SK-N-SH treated with all-trans-retinoic acid at 6 μM for 48 hours (cell line): ENCODE results near the gene MCEMP1.

Experiments used
- ARNTL ChIP-seq: fragments of 450-650 bp; formaldehyde crosslinking; IDR thresholded peaks from 2 replicates; pipeline ENCODE4 v1.5.0; 2020; ENCODE audit warnings: low read depth, mild to moderate bottlenecking, moderate library complexity, borderline replicate concordance
- ESRRG ChIP-seq: fragments of 250-450 bp; sonication (Bioruptor Pico); IDR thresholded peaks from 2 replicates; pipeline ENCODE4 v1.6.1; 2021; ENCODE audit warnings: mild to moderate bottlenecking
- OSR1 ChIP-seq: fragments of 250-450 bp; sonication (Bioruptor Pico); IDR thresholded peaks from 2 replicates; pipeline ENCODE4 v1.8.0; 2022; ENCODE audit warnings: moderate library complexity, mild to moderate bottlenecking, inconsistent platforms
- PPARA ChIP-seq: fragments of 250-450 bp; sonication (Bioruptor Pico); IDR thresholded peaks from 2 replicates; pipeline ENCODE4 v1.5.0; 2020; ENCODE audit warnings: mild to moderate bottlenecking, borderline replicate concordance
- SNAI2 ChIP-seq: fragments of 250-450 bp; sonication (Bioruptor Pico); IDR thresholded peaks from 2 replicates; pipeline ENCODE4 v1.5.0; 2020; ENCODE audit warnings: mild to moderate bottlenecking, moderate library complexity
- TOX ChIP-seq: fragments of 250-450 bp; sonication (Bioruptor Pico); IDR thresholded peaks from 2 replicates; pipeline ENCODE4 v1.8.0; 2021; ENCODE audit warnings: mild to moderate bottlenecking, moderate library complexity, borderline replicate concordance
- ZFP30 ChIP-seq: fragments of 450-650 bp; formaldehyde crosslinking; IDR thresholded peaks from 2 replicates; pipeline ENCODE4 v1.5.0; 2022; ENCODE audit warnings: mild to moderate bottlenecking, moderate library complexity
- ZNF70 ChIP-seq: fragments of 450-650 bp; formaldehyde crosslinking; IDR thresholded peaks from 2 replicates; pipeline ENCODE4 v1.5.0; 2020; ENCODE audit warnings: mild to moderate bottlenecking, moderate library complexity
- ZNF8 ChIP-seq: fragments of 450-650 bp; formaldehyde crosslinking; IDR thresholded peaks from 2 replicates; pipeline ENCODE4 v1.5.0; 2020; ENCODE audit warnings: mild to moderate bottlenecking, moderate library complexity
- TF ChIP-seq, protein P1 (sequence below): fragments of 250-450 bp; sonication (Bioruptor Pico); IDR thresholded peaks from 2 replicates; pipeline ENCODE4 v1.8.0; 2020; ENCODE audit warnings: mild to moderate bottlenecking, moderate library complexity, borderline replicate concordance

DNA sequence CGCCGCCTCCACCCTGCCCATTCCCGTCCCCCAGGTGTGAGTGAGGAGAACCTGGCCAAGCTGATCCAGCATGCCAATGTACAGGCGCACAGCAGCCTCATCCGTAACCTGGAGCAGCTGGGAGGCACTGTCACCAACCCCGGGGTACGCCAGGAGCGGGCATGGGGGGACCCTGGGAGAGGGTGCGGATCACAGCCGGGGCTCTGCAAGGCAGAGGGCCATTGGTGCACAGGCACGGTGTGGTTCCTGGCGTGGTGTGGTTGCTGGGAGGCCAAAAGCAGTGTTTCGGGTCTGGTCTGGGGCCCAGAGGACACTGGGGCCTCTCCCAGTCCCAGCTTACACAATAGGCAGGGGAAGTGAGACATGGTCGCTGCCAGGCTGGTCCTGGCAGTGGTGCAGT lies 31.7 kb upstream of the MCEMP1 start:
- TF ChIP-seq ESRRG (CRISPR knock-in tag), result no peak
- no peak for TF ChIP-seq ARNTL (CRISPR knock-in tag)
- no peak for TF ChIP-seq ZNF8 (CRISPR knock-in tag)
- TF ChIP-seq, protein P1, sequence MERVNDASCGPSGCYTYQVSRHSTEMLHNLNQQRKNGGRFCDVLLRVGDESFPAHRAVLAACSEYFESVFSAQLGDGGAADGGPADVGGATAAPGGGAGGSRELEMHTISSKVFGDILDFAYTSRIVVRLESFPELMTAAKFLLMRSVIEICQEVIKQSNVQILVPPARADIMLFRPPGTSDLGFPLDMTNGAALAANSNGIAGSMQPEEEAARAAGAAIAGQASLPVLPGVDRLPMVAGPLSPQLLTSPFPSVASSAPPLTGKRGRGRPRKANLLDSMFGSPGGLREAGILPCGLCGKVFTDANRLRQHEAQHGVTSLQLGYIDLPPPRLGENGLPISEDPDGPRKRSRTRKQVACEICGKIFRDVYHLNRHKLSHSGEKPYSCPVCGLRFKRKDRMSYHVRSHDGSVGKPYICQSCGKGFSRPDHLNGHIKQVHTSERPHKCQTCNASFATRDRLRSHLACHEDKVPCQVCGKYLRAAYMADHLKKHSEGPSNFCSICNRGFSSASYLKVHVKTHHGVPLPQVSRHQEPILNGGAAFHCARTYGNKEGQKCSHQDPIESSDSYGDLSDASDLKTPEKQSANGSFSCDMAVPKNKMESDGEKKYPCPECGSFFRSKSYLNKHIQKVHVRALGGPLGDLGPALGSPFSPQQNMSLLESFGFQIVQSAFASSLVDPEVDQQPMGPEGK (CRISPR knock-in tag), result no peak
- TF ChIP-seq ZNF70, result no peak
- no peak for TF ChIP-seq ZFP30 (CRISPR knock-in tag)
- no peak for TF ChIP-seq OSR1 (CRISPR knock-in tag)
- TF ChIP-seq TOX, result no peak
- TF ChIP-seq SNAI2 (CRISPR knock-in tag), result no peak
- TF ChIP-seq PPARA (CRISPR knock-in tag), result no peak
